ENCODE measurements around the gene COX7B.
"Not testable (repeated sequence)": the region's sequence is repeated elsewhere in the genome, so short reads cannot be mapped to it uniquely, and the experiment has no call there.

The COX7B gene

GRCh38 chrX:77899081-77899828, at the start of gene COX7B:
Gene COX7B, plus strand, starts transcription at chrX:77899468. Its CDS starts 86 bp downstream, at chrX:77899554.
- H3K4me1 ChIP-seq (ENCODE audit: control insufficient read depth, insufficient read depth, low read length, unreplicated experiment), result no peaks in the 10 kb centered on the region
- H3K79me2 ChIP-seq (ENCODE audit: control insufficient read depth, insufficient read depth, low read length, unreplicated experiment), result peaks cover 43% of the 10 kb centered on the region
- H2AFZ ChIP-seq (ENCODE audit: low read length, unreplicated experiment), result peak within 1 kb of the TSS; percentile 84
- H3K27me3 ChIP-seq (ENCODE audit: insufficient read depth, low read length), result no peaks in the 10 kb centered on the region
- H3K27ac ChIP-seq (ENCODE audit: low read depth, low read length), result peak within 1 kb of the TSS; percentile 84
- peak within 1 kb of the TSS; percentile 89 for H3K4me3 ChIP-seq (ENCODE audit: low read depth, low read length)
- peaks cover 3% of the 10 kb centered on the region; the same call in 1 of the 2 replicates for H3K36me3 ChIP-seq (ENCODE audit: insufficient read depth, low read length)

GRCh38 chrX:77875372-77875771, 23.9 kb upstream of the COX7B start:
- no peaks in the 10 kb centered on the region for H3K27me3 ChIP-seq (ENCODE audit: insufficient read depth, low read length)
- H3K4me3 ChIP-seq (ENCODE audit: low read depth, low read length), result no peak overlapping the region
- H3K4me1 ChIP-seq (ENCODE audit: control insufficient read depth, insufficient read depth, low read length, unreplicated experiment), result no peaks in the 10 kb centered on the region

GRCh38 chrX:77881418-77881817, 17.9 kb upstream of the COX7B start:
- H3K4me1 ChIP-seq (ENCODE audit: control insufficient read depth, insufficient read depth, low read length, unreplicated experiment); H3K27me3 ChIP-seq (ENCODE audit: insufficient read depth, low read length); H3K79me2 ChIP-seq (ENCODE audit: control insufficient read depth, insufficient read depth, low read length, unreplicated experiment); H3K27ac ChIP-seq (ENCODE audit: low read depth, low read length); H2AFZ ChIP-seq (ENCODE audit: low read length, unreplicated experiment); H3K4me3 ChIP-seq (ENCODE audit: low read depth, low read length); H3K36me3 ChIP-seq (ENCODE audit: insufficient read depth, low read length): not testable (repeated sequence)

More at GRCh38 chrX:77875372-77875771, 23.9 kb upstream of the COX7B start:
- Histone ChIP-seq H3K27ac (ENCODE audit: low read depth, low read length) (no peak overlapping the region), H3K79me2 (ENCODE audit: control insufficient read depth, insufficient read depth, low read length, unreplicated experiment) (peaks cover 2% of the 10 kb centered on the region), H2AFZ (ENCODE audit: low read length, unreplicated experiment) (no peak overlapping the region), H3K36me3 (ENCODE audit: insufficient read depth, low read length) (peaks cover 12% of the 10 kb centered on the region)

- no peaks in the 10 kb centered on the region for H3K27me3 ChIP-seq (ENCODE audit: insufficient read depth, low read length)
- H3K36me3 ChIP-seq (ENCODE audit: insufficient read depth, low read length), result no peaks in the 10 kb centered on the region
- H3K4me1 ChIP-seq (ENCODE audit: control insufficient read depth, insufficient read depth, low read length, unreplicated experiment), result peaks cover 11% of the 10 kb centered on the region
- H3K4me3 ChIP-seq (ENCODE audit: low read depth, low read length), result 0 out of 2 replicates have a peak overlapping the region, but pooled peaks have one; percentile 21
- H2AFZ ChIP-seq (ENCODE audit: low read length, unreplicated experiment), result no peak overlapping the region
- H3K79me2 ChIP-seq (ENCODE audit: control insufficient read depth, insufficient read depth, low read length, unreplicated experiment), result peaks cover 56% of the 10 kb centered on the region
- no peak overlapping the region for H3K27ac ChIP-seq (ENCODE audit: low read depth, low read length)
Measured at GRCh38 chrX:77892887-77893286, 6.4 kb upstream of the COX7B start.

GRCh38 chrX:77893713-77894112, 5.6 kb upstream of the COX7B start:
- H3K27ac ChIP-seq (ENCODE audit: low read depth, low read length), result no peak overlapping the region
- H3K79me2 ChIP-seq (ENCODE audit: control insufficient read depth, insufficient read depth, low read length, unreplicated experiment), result peaks cover 50% of the 10 kb centered on the region
- no peaks in the 10 kb centered on the region for H3K36me3 ChIP-seq (ENCODE audit: insufficient read depth, low read length)
- no peak overlapping the region for H2AFZ ChIP-seq (ENCODE audit: low read length, unreplicated experiment)
- H3K4me1 ChIP-seq (ENCODE audit: control insufficient read depth, insufficient read depth, low read length, unreplicated experiment), result peaks cover 11% of the 10 kb centered on the region
- peak overlapping the region; percentile 96 for H3K4me3 ChIP-seq (ENCODE audit: low read depth, low read length)
- no peaks in the 10 kb centered on the region for H3K27me3 ChIP-seq (ENCODE audit: insufficient read depth, low read length)

- Histone ChIP-seq H3K4me3 (ENCODE audit: low read depth, low read length) (peak within 1 kb of the TSS; percentile 96), H3K4me1 (ENCODE audit: control insufficient read depth, insufficient read depth, low read length, unreplicated experiment) (peaks cover 11% of the 10 kb centered on the region), H3K36me3 (ENCODE audit: insufficient read depth, low read length) (no peaks in the 10 kb centered on the region), H3K27me3 (ENCODE audit: insufficient read depth, low read length) (no peaks in the 10 kb centered on the region), H3K27ac (ENCODE audit: low read depth, low read length) (peak within 1 kb of the TSS; percentile 93), H3K79me2 (ENCODE audit: control insufficient read depth, insufficient read depth, low read length, unreplicated experiment) (peaks cover 54% of the 10 kb centered on the region), H2AFZ (ENCODE audit: low read length, unreplicated experiment) (peak within 1 kb of the TSS; percentile 83)
Measured at GRCh38 chrX:77894921-77895886, 4.1 kb upstream of the COX7B start, which contains the start of gene MAGT1. Gene MAGT1, minus strand, starts transcription at chrX:77895435. Its CDS starts 25 bp downstream, at chrX:77895410.

- H3K4me3 ChIP-seq (ENCODE audit: low read depth, low read length), result peak overlapping the region; percentile 89
- H3K36me3 ChIP-seq (ENCODE audit: insufficient read depth, low read length), result peaks cover 3% of the 10 kb centered on the region; the same call in 1 of the 2 replicates
- no peak overlapping the region for H2AFZ ChIP-seq (ENCODE audit: low read length, unreplicated experiment)
- H3K4me1 ChIP-seq (ENCODE audit: control insufficient read depth, insufficient read depth, low read length, unreplicated experiment), result no peaks in the 10 kb centered on the region
- peaks cover 37% of the 10 kb centered on the region for H3K79me2 ChIP-seq (ENCODE audit: control insufficient read depth, insufficient read depth, low read length, unreplicated experiment)
- peak overlapping the region; percentile 84 for H3K27ac ChIP-seq (ENCODE audit: low read depth, low read length)
- H3K27me3 ChIP-seq (ENCODE audit: insufficient read depth, low read length), result no peaks in the 10 kb centered on the region
Measured at GRCh38 chrX:77900688-77901087, 1.4 kb downstream of the COX7B start.

- Histone ChIP-seq H3K4me3 (ENCODE audit: low read depth, low read length) (0 out of 2 replicates have a peak overlapping the region, but pooled peaks have one; percentile 89), H3K36me3 (ENCODE audit: insufficient read depth, low read length) (peaks cover 3% of the 10 kb centered on the region; the same call in 1 of the 2 replicates), H3K4me1 (ENCODE audit: control insufficient read depth, insufficient read depth, low read length, unreplicated experiment) (no peaks in the 10 kb centered on the region), H3K27me3 (ENCODE audit: insufficient read depth, low read length) (no peaks in the 10 kb centered on the region), H3K79me2 (ENCODE audit: control insufficient read depth, insufficient read depth, low read length, unreplicated experiment) (peaks cover 37% of the 10 kb centered on the region), H3K27ac (ENCODE audit: low read depth, low read length) (no peak overlapping the region), H2AFZ (ENCODE audit: low read length, unreplicated experiment) (no peak overlapping the region)
Measured at GRCh38 chrX:77901506-77901905, 2.2 kb downstream of the COX7B start.

GRCh38 chrX:77910108-77910840, 11.0 kb downstream of the COX7B start, which contains the start of gene ATP7A:
Gene ATP7A, plus strand, starts transcription at chrX:77910693. Its CDS starts 60,949 bp downstream, at chrX:77971642.
- H2AFZ ChIP-seq (ENCODE audit: low read length, unreplicated experiment), result peak within 1 kb of the TSS; percentile 87
- H3K79me2 ChIP-seq (ENCODE audit: control insufficient read depth, insufficient read depth, low read length, unreplicated experiment), result peaks cover 9% of the 10 kb centered on the region
- no peaks in the 10 kb centered on the region for H3K27me3 ChIP-seq (ENCODE audit: insufficient read depth, low read length)
- H3K27ac ChIP-seq (ENCODE audit: low read depth, low read length), result peak within 1 kb of the TSS; percentile 45
- H3K4me3 ChIP-seq (ENCODE audit: low read depth, low read length), result peak within 1 kb of the TSS; percentile 95
- H3K4me1 ChIP-seq (ENCODE audit: control insufficient read depth, insufficient read depth, low read length, unreplicated experiment), result peaks cover 14% of the 10 kb centered on the region
- H3K36me3 ChIP-seq (ENCODE audit: insufficient read depth, low read length), result no peaks in the 10 kb centered on the region

All from ACC112 (cell line).